Measurements from ENCODE around the gene FBXO41.

DNA sequence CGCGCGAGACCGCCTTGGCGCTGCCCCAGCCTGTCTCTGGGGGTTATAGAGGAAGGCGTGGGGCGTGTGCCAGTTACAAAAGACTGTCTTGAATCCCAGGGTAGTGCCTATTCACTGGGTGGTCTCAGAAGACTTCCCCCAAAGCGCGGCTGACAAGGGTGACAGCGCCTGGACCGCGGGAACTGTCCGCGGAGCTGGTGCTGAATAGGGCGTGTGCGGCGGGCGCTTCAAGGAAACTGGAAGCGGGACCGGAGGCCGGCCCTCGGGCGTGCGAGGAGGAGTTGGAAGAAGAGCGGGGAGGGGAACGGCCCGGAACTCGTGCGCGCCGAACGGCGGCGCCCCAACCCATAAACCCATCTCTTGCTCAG lies 6.8 kb upstream of the FBXO41 start:
- no peak for TF ChIP-seq CTCF (IDR thresholded peaks at IDR 0.05)
- TF ChIP-seq POLR2A (IDR thresholded peaks at IDR 0.05) = no peak

Data from suprapubic skin (tissue), 3 donors.